Spleen (tissue), 7 donors: Measurements from ENCODE around the gene CYP3A4.

Experiments
- CTCF ChIP-seq, 11 experiments: fragments of 200-600 bp in 7 of 11; fragments of 450-650 bp in 4 of 11; sonication (generic) in 4 of 11; IDR thresholded peaks in 8 of 11; conservative IDR thresholded peaks in 3 of 11; 1 replicate in 7 of 11; 2 replicates in 4 of 11; pipeline versions ENCODE4 v1.4.0 to v1.8.0; 2016 to 2021; ENCODE audit warnings: antibody characterized with exemption in 11 of 11, inconsistent platforms in 4 of 11, mild to moderate bottlenecking in 1 of 11
- POLR2A ChIP-seq, 3 donors: fragments of 450-650 bp; IDR thresholded peaks; one replicate each; pipeline ENCODE4 v1.5.1; 2017; ENCODE audit warnings: antibody characterized with exemption in 3 of 3, mild to moderate bottlenecking in 1 of 3
- POLR2AphosphoS5 ChIP-seq, 3 donors: sonication (generic); formaldehyde crosslinking; IDR thresholded peaks; one replicate each; pipeline ENCODE4 v1.5.1; 2017; ENCODE audit warnings: antibody characterized with exemption in 3 of 3
- donor health status: DM: no; HTN: no; CAD: no; lungs with moderate emphysema.
- donor health status: DM: no; HTN: no; CAD: no.
- donor health status: DM: no; HTN: no; CAD: no.

- TF ChIP-seq CTCF (IDR thresholded peaks at IDR 0.05 in 8 of 11, conservative IDR thresholded peaks at IDR 0.05 in 3 of 11): no peak
- TF ChIP-seq POLR2A (IDR thresholded peaks at IDR 0.05): no peak
- TF ChIP-seq POLR2AphosphoS5 (IDR thresholded peaks at IDR 0.05): no peak
Measured at GRCh38 chr7:99788554-99788953, 4.6 kb upstream of the CYP3A4 start.
